Measurements from ENCODE around the gene CATSPER1. TPM values are rescaled to one million over a fixed set of nuclear protein-coding genes. Genes with fewer than 3 reads are reported as not detected.

Gene CATSPER1
- total and polyA plus RNA-seq, 12 donors: 0.20 to 2.3 (median 0.41) TPM; not detected in 5

- WGBS, 4 donors: 57 to 76% (median 64%) methylated on average over 6 of the region's 6 CpGs
- intact Hi-C loops (cut with DNase I): no loop called here
- no peak for TF ChIP-seq POLR2A (IDR thresholded peaks at IDR 0.05)
- no peak for TF ChIP-seq CTCF (IDR thresholded peaks at IDR 0.05)
- Histone ChIP-seq H3K4me3 (peak overlapping the region in 2 of 4 donors; percentile 56 to 91), H3K36me3 (replicated peaks in 1 of 2) (peaks cover 0 to 35% of the 10 kb centered on the region in 2 donors), H3K9me3 (replicated peaks in 1 of 3) (no peaks in the 10 kb centered on the region), H3K27me3 (no peaks in the 10 kb centered on the region), H3K4me1 (replicated peaks in 1 of 2) (peaks cover 5 to 33% of the 10 kb centered on the region in 2 donors), H3K27ac (peak overlapping the region; percentile 48 to 96 (median 94))
- no peak for DNase-seq
Measured at GRCh38 chr11:66003291-66003690, 23.0 kb downstream of the CATSPER1 start.

GRCh38 chr11:66002648-66003225, 23.5 kb downstream of the CATSPER1 start:
- WGBS, 4 donors: 0 to 1% (median 0%) methylated on average over 7 to 40 of the region's 40 CpGs

GRCh38 chr11:66001942-66002647, 24.2 kb downstream of the CATSPER1 start, which contains the start of the genes BANF1 and EIF1AD:
Gene BANF1, plus strand, starts transcription at chr11:66002503. Its CDS starts 748 bp downstream, at chr11:66003251.
Gene EIF1AD, minus strand, starts transcription at chr11:66002157. Its CDS starts 1,768 bp downstream, at chr11:66000389.
- intact Hi-C loops (cut with DNase I): no loop called here
- peak within 1 kb of the TSS; percentile 91 to 96 (median 94) for H3K27ac ChIP-seq
- peak; percentile 89 to 96 (median 94) for DNase-seq
- H3K27me3 ChIP-seq: no peaks in the 10 kb centered on the region
- TF ChIP-seq POLR2A (IDR thresholded peaks at IDR 0.05) (peak; percentile 57 to 69), CTCF (IDR thresholded peaks at IDR 0.05) (peak in 1 of 6 experiments; percentile 10)
- H3K9me3 ChIP-seq (replicated peaks in 1 of 3): no peaks in the 10 kb centered on the region
- 0 to 1% (median 0%) methylated on average over 40 to 55 of the region's 55 CpGs for WGBS, 4 donors
- H3K4me3 ChIP-seq: peak within 1 kb of the TSS; percentile 56 to 98 (median 94)
- H3K36me3 ChIP-seq (replicated peaks in 1 of 2): peaks cover 0 to 46% of the 10 kb centered on the region in 2 donors
- H3K4me1 ChIP-seq (replicated peaks in 1 of 2): peaks cover 5 to 28% of the 10 kb centered on the region in 2 donors

More at GRCh38 chr11:66002648-66003225, 23.5 kb downstream of the CATSPER1 start:
- peak overlapping the region; percentile 56 to 98 (median 94) for H3K4me3 ChIP-seq
- intact Hi-C loops (cut with DNase I): no loop called here
- peaks cover 0 to 40% of the 10 kb centered on the region in 2 donors for H3K36me3 ChIP-seq (replicated peaks in 1 of 2)
- peaks cover 5 to 33% of the 10 kb centered on the region in 2 donors for H3K4me1 ChIP-seq (replicated peaks in 1 of 2)
- TF ChIP-seq POLR2A (IDR thresholded peaks at IDR 0.05) (no peak), CTCF (IDR thresholded peaks at IDR 0.05) (peak in 1 of 6 experiments; percentile 12)
- peak; percentile 66 to 83 (median 81) for DNase-seq
- H3K9me3 ChIP-seq (replicated peaks in 1 of 3): no peaks in the 10 kb centered on the region
- peak overlapping the region; percentile 91 to 96 (median 94) for H3K27ac ChIP-seq
- no peaks in the 10 kb centered on the region for H3K27me3 ChIP-seq

GRCh38 chr11:65997286-65997685, 29.0 kb downstream of the CATSPER1 start:
- Histone ChIP-seq H3K36me3 (replicated peaks in 1 of 2) (peaks cover 0 to 35% of the 10 kb centered on the region in 2 donors), H3K27me3 (no peaks in the 10 kb centered on the region), H3K9me3 (replicated peaks in 1 of 3) (no peaks in the 10 kb centered on the region), H3K27ac (no peak overlapping the region), H3K4me3 (no peak overlapping the region), H3K4me1 (replicated peaks in 1 of 2) (peaks cover 0 to 13% of the 10 kb centered on the region in 2 donors)
- WGBS, 4 donors: 71 to 92% (median 86%) methylated on average over 2 of the region's 2 CpGs
- TF ChIP-seq CTCF (IDR thresholded peaks at IDR 0.05) (no peak), POLR2A (IDR thresholded peaks at IDR 0.05) (no peak)
- intact Hi-C loops (cut with DNase I): no loop called here
- DNase-seq: no peak

Data from adrenal gland (tissue), 12 donors.